Testis (tissue), 2 donors: ENCODE data around the gene MINK1.

Experiments used
- POLR2A ChIP-seq: fragments of 450-650 bp; IDR thresholded peaks from one replicate; pipeline ENCODE4 v1.6.1; 2017; ENCODE audit warnings: antibody characterized with exemption, mild to moderate bottlenecking, moderate library complexity
- TF ChIP-seq, protein P1 (sequence below), 3 experiments: fragments of 450-650 bp in 2 of 3; fragments of 200-600 bp in 1 of 3; sonication (generic) in 1 of 3; IDR thresholded peaks; one replicate each; pipeline ENCODE4 v1.5.1; 2016 to 2019; ENCODE audit warnings: antibody characterized with exemption in 3 of 3, mild to moderate bottlenecking in 2 of 3, moderate library complexity in 1 of 3

DNA sequence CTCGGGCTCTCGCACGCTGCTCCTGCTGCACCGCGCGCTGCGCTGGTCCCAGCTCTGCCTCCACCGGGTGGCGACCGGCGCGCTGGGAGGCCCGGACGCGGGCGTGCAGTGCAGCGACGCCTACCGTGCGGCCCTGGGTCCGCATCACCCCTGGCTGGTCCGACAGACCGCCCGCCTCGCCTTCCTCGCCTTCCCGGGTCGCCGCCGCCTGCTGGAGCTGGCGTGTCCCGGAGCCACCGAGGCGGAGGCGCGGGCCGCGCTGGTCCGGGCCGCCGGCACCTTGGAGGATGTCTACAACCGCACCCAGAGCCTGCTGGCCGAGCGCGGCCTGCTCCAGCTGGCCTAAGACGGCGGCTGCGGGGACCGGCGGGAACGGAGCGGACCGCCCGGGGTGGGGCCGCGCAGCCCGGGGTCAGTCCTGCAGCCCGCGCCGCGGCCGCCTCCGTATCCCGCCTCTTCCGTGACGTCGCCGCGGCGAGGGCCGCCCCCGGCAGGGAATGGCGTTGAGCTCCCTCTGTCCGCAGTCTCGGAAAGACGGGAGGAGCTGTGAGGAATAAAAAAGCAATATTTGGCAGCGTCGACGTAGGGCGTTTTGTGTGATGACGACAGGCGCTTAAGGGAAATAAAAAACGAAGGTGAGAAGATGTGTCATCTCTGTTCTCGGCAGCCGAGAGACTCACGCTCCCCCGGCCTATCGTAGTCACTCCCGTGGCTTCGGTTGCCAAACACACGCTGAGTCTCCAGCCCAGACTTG is 43.0 kb upstream of the MINK1 start:
- TF ChIP-seq POLR2A: no peak
- TF ChIP-seq, protein P1, sequence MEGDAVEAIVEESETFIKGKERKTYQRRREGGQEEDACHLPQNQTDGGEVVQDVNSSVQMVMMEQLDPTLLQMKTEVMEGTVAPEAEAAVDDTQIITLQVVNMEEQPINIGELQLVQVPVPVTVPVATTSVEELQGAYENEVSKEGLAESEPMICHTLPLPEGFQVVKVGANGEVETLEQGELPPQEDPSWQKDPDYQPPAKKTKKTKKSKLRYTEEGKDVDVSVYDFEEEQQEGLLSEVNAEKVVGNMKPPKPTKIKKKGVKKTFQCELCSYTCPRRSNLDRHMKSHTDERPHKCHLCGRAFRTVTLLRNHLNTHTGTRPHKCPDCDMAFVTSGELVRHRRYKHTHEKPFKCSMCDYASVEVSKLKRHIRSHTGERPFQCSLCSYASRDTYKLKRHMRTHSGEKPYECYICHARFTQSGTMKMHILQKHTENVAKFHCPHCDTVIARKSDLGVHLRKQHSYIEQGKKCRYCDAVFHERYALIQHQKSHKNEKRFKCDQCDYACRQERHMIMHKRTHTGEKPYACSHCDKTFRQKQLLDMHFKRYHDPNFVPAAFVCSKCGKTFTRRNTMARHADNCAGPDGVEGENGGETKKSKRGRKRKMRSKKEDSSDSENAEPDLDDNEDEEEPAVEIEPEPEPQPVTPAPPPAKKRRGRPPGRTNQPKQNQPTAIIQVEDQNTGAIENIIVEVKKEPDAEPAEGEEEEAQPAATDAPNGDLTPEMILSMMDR (IDR thresholded peaks at IDR 0.05): peak; percentile 67 to 88 (median 84)
